Neural cell (in vitro differentiated cells): Measurements from ENCODE around the gene FUT8. TPM values are rescaled to one million over a fixed set of nuclear protein-coding genes. Genes with fewer than 3 reads are reported as not detected.

Source experiments
- H2AFZ ChIP-seq: fragments of 200-600, 300-800 bp; sonication (generic), shearing (Covaris generic); 2 replicates; pipeline ENCODE4 v1.6.0; 2014; ENCODE audit warnings: low read depth, mild to moderate bottlenecking, antibody characterized with exemption, low read length, moderate library complexity
- H3F3A ChIP-seq: fragments of 200-600 bp; shearing (Covaris generic); 2 replicates; pipeline ENCODE4 v1.6.1; 2016; ENCODE audit warnings: mild to moderate bottlenecking, moderate library complexity, mixed read lengths, antibody characterized with exemption, low read length; ENCODE audit not compliant: insufficient read depth, poor library complexity, severe bottlenecking
- H3K27ac ChIP-seq: fragments of 200-600, 300-800 bp; sonication (generic), shearing (Covaris generic); 2 replicates; pipeline ENCODE4 v1.5.1; 2014; ENCODE audit warnings: mild to moderate bottlenecking, low read length, moderate library complexity
- H3K27me3 ChIP-seq: fragments of 300-800, 200-600 bp; sonication (generic), shearing (Covaris generic); 2 replicates; pipeline ENCODE4 v1.6.0; 2014; ENCODE audit warnings: mild to moderate bottlenecking, low read depth, low read length, moderate library complexity; ENCODE audit not compliant: insufficient read depth
- H3K36me3 ChIP-seq: fragments of 300-800, 200-600 bp; sonication (generic), shearing (Covaris generic); 2 replicates; pipeline ENCODE4 v1.5.1; 2014; ENCODE audit warnings: mild to moderate bottlenecking, antibody characterized with exemption, low read length, moderate library complexity; ENCODE audit not compliant: insufficient read depth
- H3K4me2 ChIP-seq: fragments of 300-800, 200-600 bp; sonication (generic), shearing (Covaris generic); 2 replicates; pipeline ENCODE4 v1.6.0; 2014; ENCODE audit warnings: mild to moderate bottlenecking, low read length
- H3K4me3 ChIP-seq: fragments of 300-800, 200-600 bp; sonication (generic), shearing (Covaris generic); 2 replicates; pipeline ENCODE4 v1.5.1; 2014; ENCODE audit warnings: mild to moderate bottlenecking, low read length, moderate library complexity
- H3K79me2 ChIP-seq: fragments of 200-600 bp; shearing (Covaris generic); replicated peaks from 2 replicates; pipeline ENCODE4 v1.6.0; 2014; ENCODE audit warnings: mild to moderate bottlenecking, low read length, moderate library complexity; ENCODE audit not compliant: insufficient read depth
- H3K9ac ChIP-seq: fragments of 300-800, 200-600 bp; sonication (generic), shearing (Covaris generic); 2 replicates; pipeline ENCODE4 v1.6.1; 2016; ENCODE audit warnings: mild to moderate bottlenecking, low read length, mixed read lengths
- H3K9me2 ChIP-seq: fragments of 200-600 bp; shearing (Covaris generic); 2 replicates; pipeline ENCODE4 v1.6.1; 2016; ENCODE audit warnings: mild to moderate bottlenecking, low read length, mixed read lengths; ENCODE audit not compliant: insufficient read depth
- H3K9me3 ChIP-seq: fragments of 200-600, 300-800 bp; sonication (generic), shearing (Covaris generic); 2 replicates; pipeline ENCODE4 v1.6.1; 2016; ENCODE audit warnings: mild to moderate bottlenecking, mixed run types, low read length, moderate library complexity, mixed read lengths
- H4K20me1 ChIP-seq: fragments of 200-600 bp; shearing (Covaris generic); 2 replicates; pipeline ENCODE4 v1.6.1; 2016; ENCODE audit warnings: mild to moderate bottlenecking, mixed run types; ENCODE audit not compliant: insufficient read depth
- EP300 ChIP-seq: fragments of 450-650 bp; conservative IDR thresholded peaks from 2 replicates; pipeline ENCODE4 v1.6.1; 2014; ENCODE audit warnings: antibody characterized with exemption, mild to moderate bottlenecking, moderate library complexity; ENCODE audit not compliant: poor library complexity, severe bottlenecking
- EZH2 ChIP-seq: fragments of 200-600, 300-800 bp; shearing (Covaris generic), sonication (generic); IDR thresholded peaks from 2 replicates; pipeline ENCODE4 v1.6.1; 2014; ENCODE audit warnings: antibody characterized with exemption, low read length, borderline replicate concordance, mild to moderate bottlenecking; ENCODE audit not compliant: insufficient read depth, poor library complexity, severe bottlenecking
- MXI1 ChIP-seq: fragments of 450-650 bp; conservative IDR thresholded peaks from 2 replicates; pipeline ENCODE4 v1.6.1; 2014; ENCODE audit warnings: antibody characterized with exemption, mild to moderate bottlenecking; ENCODE audit not compliant: poor library complexity, severe bottlenecking
- POLR2AphosphoS5 ChIP-seq: IDR thresholded peaks from 2 replicates; pipeline ENCODE4 v1.6.1; 2012
- RAD21 ChIP-seq: fragments of 450-650 bp; conservative IDR thresholded peaks from 2 replicates; pipeline ENCODE4 v1.6.1; 2014; ENCODE audit warnings: antibody characterized with exemption, mild to moderate bottlenecking, moderate library complexity
- SMC3 ChIP-seq: fragments of 450-650 bp; conservative IDR thresholded peaks from 2 replicates; pipeline ENCODE4 v1.6.1; 2014; ENCODE audit warnings: antibody characterized with exemption, mild to moderate bottlenecking, moderate library complexity; ENCODE audit not compliant: poor library complexity
- TAF1 ChIP-seq: IDR thresholded peaks from 2 replicates; pipeline ENCODE4 v1.6.1; 2012; ENCODE audit warnings: low read depth
- polyA plus RNA-seq: library from polyadenylated mRNA; depleted of rRNA; stranded (reverse); fragments of >200 nt; gene quantifications from 2 replicates; pipeline ENCODE4 v1.2.3, GENCODE V29; 2014
- TF ChIP-seq, protein P1 (sequence below): fragments of 450-650 bp; IDR thresholded peaks from 2 replicates; pipeline ENCODE4 v1.5.1; 2014; ENCODE audit warnings: antibody characterized with exemption, mild to moderate bottlenecking, moderate library complexity; ENCODE audit not compliant: poor library complexity, severe bottlenecking
- TF ChIP-seq, protein P2 (sequence below): IDR thresholded peaks from 2 replicates; pipeline ENCODE4 v1.6.1; 2012; ENCODE audit warnings: borderline replicate concordance

Gene FUT8
- polyA plus RNA-seq, 1 donor from 2014 or later, result 72.8 TPM

DNA sequence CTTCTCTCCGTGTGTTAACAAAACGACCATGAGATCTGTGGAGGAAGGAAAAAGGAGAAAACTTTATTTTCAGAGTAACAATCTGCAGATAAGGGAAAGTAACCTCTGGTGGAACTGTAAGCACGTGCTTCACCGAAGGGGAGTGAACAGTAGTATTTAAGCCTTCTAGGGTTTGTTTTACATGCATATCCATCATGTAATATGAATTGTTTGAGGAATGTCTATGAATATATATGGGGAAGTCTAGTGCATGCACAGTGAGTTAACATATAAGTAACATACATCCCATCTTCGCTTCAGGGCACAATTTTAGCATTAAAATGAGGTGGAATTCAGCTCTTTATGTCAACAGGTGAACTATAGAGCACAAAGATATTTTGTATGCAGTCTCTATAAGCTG, 101.1 kb downstream of the FUT8 start:
- Histone ChIP-seq H3K36me3 (no peaks in the 10 kb centered on the region), H4K20me1 (no peaks in the 10 kb centered on the region), H3K9me3 (no peaks in the 10 kb centered on the region), H3K4me3 (no peak overlapping the region), H3K79me2 (peaks cover 29% of the 10 kb centered on the region), H3K27me3 (no peaks in the 10 kb centered on the region), H3K9ac (no peak overlapping the region), H3K9me2 (no peaks in the 10 kb centered on the region), H3K27ac (no peak overlapping the region), H3F3A (no peaks in the 10 kb centered on the region), H3K4me2 (no peak overlapping the region), H2AFZ (no peak overlapping the region)
- TF ChIP-seq TAF1 (no peak), EP300 (no peak), SMC3 (no peak)

DNA sequence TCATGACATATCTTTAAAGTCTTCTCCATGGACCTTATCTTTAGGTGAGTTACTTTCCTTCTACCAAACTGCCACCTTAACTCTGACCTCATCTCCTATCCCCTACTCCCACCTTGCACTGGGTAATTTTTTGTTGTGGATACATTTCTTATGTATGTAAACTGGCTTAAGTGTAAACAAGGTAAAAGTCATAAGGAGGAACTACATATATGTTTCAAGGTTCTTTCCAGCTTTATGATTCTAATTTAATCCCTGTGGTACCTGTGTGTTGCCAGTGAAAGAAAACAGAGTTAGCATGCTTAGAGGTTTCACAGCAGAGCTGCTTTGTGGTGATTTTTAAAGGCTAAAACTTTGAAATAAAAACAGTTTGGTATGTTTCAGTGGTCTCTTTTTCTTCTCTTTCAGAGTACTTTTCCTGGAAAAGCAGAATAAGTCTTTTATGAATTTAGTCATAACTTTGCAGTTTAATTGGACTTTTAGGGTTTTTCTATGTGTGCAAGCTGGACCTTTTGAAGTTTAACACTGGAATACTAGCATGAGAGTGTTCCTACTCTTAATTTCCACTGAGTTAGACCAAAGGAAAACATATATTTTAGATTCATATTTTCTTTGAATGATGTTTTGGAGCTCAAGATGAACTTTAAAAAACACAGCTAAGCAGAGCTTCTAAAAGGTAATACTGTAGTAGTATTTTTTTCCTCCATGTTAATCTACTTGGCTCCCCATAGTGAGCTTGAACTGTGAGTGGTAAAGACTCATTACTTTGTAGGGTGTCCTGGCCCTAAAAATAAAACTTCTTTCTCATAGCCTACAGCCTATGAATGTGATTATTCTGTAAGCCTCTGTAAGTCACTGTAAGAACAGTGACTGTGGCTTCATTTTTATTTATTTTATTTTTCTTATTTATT, 105.4 kb downstream of the FUT8 start:
- H3K9ac ChIP-seq, result no peak overlapping the region
- TF ChIP-seq, protein P1, sequence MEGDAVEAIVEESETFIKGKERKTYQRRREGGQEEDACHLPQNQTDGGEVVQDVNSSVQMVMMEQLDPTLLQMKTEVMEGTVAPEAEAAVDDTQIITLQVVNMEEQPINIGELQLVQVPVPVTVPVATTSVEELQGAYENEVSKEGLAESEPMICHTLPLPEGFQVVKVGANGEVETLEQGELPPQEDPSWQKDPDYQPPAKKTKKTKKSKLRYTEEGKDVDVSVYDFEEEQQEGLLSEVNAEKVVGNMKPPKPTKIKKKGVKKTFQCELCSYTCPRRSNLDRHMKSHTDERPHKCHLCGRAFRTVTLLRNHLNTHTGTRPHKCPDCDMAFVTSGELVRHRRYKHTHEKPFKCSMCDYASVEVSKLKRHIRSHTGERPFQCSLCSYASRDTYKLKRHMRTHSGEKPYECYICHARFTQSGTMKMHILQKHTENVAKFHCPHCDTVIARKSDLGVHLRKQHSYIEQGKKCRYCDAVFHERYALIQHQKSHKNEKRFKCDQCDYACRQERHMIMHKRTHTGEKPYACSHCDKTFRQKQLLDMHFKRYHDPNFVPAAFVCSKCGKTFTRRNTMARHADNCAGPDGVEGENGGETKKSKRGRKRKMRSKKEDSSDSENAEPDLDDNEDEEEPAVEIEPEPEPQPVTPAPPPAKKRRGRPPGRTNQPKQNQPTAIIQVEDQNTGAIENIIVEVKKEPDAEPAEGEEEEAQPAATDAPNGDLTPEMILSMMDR, result no peak
- TF ChIP-seq SMC3 (no peak), EZH2 (no peak), MXI1 (no peak), EP300 (no peak), TAF1 (no peak), POLR2AphosphoS5 (no peak), RAD21 (no peak)
- TF ChIP-seq, protein P2, sequence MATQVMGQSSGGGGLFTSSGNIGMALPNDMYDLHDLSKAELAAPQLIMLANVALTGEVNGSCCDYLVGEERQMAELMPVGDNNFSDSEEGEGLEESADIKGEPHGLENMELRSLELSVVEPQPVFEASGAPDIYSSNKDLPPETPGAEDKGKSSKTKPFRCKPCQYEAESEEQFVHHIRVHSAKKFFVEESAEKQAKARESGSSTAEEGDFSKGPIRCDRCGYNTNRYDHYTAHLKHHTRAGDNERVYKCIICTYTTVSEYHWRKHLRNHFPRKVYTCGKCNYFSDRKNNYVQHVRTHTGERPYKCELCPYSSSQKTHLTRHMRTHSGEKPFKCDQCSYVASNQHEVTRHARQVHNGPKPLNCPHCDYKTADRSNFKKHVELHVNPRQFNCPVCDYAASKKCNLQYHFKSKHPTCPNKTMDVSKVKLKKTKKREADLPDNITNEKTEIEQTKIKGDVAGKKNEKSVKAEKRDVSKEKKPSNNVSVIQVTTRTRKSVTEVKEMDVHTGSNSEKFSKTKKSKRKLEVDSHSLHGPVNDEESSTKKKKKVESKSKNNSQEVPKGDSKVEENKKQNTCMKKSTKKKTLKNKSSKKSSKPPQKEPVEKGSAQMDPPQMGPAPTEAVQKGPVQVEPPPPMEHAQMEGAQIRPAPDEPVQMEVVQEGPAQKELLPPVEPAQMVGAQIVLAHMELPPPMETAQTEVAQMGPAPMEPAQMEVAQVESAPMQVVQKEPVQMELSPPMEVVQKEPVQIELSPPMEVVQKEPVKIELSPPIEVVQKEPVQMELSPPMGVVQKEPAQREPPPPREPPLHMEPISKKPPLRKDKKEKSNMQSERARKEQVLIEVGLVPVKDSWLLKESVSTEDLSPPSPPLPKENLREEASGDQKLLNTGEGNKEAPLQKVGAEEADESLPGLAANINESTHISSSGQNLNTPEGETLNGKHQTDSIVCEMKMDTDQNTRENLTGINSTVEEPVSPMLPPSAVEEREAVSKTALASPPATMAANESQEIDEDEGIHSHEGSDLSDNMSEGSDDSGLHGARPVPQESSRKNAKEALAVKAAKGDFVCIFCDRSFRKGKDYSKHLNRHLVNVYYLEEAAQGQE, result no peak
- H2AFZ ChIP-seq, result no peak overlapping the region
- no peak overlapping the region for H3K4me2 ChIP-seq
- H3F3A ChIP-seq, result no peaks in the 10 kb centered on the region
- no peak overlapping the region for H3K27ac ChIP-seq
- no peaks in the 10 kb centered on the region for H3K27me3 ChIP-seq
- peaks cover 13% of the 10 kb centered on the region for H3K79me2 ChIP-seq
- no peaks in the 10 kb centered on the region for H3K9me2 ChIP-seq
- H3K4me3 ChIP-seq, result no peak overlapping the region
- no peaks in the 10 kb centered on the region for H3K36me3 ChIP-seq
- no peaks in the 10 kb centered on the region for H4K20me1 ChIP-seq
- H3K9me3 ChIP-seq, result no peaks in the 10 kb centered on the region
